ENCODE measurements around the gene DIS3L2.

DIS3L2 gene

DNA sequence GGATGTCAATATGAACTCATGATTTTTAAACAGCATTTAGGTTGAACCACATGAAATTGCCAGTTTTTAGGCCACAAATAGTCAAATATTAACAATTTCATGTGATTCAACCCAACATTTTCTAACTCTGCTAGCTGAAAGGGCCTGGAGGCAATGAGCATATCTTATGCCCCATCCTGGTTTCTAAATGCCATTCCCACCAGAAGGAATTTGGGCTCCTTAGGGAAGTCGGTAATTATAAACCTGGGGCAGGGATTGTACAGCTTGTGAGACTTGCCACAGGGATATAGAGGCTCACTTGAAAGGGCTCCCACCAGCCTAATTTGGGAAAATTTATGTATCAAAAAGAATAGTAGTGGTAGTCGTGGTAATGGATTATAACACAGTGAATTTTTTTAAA is 238.7 kb downstream of the DIS3L2 start:
- DNase-seq, result no peak

DNA sequence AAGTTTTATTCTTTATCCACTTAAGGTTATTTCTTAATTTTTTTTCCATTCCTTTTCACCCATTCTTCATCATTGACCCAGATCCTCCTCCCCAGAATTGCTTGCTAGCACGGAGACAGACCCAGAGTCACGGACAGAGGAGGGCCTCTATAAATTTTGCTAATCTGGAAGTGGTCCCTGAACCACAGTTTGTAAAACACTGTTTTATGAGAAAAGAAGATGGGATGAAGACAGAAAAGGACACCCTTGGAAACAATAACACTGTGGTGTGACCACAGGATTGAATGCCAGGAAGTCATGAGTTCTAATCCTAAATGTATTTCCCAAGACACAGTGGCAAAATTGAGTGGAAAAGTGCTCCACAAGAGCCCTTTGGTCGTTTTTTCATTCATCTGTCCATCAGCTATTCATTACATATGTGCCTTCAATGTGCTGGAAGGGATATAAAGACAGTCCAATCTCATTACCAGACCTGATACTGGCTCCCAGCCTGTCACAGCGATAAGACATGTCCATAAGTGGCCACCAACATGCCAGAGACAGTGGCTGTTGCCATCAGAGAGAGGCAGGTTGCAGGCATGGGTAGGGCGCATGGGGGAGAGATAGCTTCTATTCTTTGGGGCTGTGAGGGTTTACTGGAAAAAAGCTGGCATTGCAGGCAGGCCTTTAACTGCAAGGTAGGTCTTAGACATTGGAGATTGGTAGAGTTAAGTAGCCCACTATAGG is 241.8 kb downstream of the DIS3L2 start:
- DNase-seq, result no peak

DNA sequence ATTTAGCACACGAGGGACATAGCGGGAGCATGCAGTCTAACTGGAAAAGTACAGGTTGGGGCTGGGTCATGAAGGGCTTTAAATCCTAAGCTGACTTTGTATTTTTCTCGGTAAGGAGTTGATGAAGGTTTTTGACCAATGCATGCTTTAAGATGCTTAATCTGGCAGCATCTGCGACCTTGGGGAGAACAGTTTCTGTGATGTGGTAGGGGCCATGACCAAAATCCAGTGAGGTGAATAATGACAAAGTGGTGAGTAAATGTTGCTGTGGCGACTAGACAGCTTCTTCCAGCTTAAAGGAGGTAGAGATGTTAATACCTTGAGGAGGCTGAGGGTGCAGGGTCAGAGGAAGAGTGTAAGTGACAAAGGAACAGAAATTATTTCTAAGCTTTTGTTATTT is 242.4 kb downstream of the DIS3L2 start:
- DNase-seq, result no peak

DNA sequence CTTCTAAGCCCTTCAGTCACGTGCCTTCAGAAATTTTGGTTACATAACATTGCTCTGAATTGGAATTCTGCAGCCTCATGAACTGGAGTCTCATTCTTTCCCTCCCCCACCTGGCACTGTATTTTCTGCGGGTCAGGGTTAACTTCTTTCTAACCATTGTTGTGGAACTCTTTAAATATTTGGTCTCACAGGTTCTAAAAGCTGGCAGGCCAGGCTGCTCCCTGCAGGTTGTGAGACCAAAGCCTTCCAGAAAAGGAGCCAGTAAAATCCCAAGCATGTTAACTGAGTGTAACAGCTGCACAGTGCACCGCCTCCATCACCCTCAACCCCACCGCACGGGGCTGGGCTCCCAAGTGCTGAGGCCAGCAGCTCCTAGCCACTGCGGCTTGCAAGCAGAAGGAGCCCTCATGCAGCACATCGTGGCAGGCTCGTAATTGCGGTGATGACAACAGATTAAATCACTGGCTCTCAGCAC is 243.0 kb downstream of the DIS3L2 start:
- DNase-seq, result no peak

DNA sequence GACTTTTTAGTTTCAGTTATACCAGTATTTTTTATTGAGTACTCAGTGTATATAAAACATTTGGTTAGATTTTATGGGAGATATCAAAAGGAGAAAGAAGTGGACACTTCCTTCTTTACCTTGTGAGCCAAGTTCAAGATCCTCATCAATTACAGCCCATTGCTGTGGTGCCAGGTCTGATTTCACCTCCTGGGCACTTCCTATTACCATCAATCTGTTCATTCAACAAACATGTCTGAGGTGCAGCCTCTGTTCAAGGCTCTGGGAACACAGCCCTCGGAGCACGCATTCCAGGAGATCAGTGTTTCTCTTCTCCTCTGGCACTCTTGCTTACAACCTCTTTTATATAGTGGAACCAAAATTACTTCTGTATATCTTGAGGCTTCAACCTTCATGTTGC is 245.7 kb downstream of the DIS3L2 start:
- DNase-seq, result no peak

DNA sequence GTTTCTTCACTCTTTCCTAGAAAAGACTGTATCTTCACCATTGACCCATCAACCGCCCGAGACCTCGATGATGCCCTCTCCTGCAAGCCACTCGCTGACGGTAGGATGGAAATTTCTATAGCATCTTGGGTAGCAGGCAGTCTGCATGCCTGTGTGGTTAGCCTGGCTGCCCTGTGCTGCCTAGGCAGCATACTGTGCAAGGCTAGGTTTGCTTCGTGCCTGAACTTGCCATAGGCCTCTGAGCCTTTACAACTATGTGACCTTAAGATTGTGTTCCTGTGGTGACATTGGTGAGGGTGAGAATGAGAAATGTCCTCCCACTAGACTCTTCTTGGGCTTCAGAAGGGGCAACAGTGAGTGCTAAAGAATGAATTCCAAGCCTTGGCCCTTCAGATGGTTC is 248.8 kb downstream of the DIS3L2 start:
- no peak for DNase-seq

DNA sequence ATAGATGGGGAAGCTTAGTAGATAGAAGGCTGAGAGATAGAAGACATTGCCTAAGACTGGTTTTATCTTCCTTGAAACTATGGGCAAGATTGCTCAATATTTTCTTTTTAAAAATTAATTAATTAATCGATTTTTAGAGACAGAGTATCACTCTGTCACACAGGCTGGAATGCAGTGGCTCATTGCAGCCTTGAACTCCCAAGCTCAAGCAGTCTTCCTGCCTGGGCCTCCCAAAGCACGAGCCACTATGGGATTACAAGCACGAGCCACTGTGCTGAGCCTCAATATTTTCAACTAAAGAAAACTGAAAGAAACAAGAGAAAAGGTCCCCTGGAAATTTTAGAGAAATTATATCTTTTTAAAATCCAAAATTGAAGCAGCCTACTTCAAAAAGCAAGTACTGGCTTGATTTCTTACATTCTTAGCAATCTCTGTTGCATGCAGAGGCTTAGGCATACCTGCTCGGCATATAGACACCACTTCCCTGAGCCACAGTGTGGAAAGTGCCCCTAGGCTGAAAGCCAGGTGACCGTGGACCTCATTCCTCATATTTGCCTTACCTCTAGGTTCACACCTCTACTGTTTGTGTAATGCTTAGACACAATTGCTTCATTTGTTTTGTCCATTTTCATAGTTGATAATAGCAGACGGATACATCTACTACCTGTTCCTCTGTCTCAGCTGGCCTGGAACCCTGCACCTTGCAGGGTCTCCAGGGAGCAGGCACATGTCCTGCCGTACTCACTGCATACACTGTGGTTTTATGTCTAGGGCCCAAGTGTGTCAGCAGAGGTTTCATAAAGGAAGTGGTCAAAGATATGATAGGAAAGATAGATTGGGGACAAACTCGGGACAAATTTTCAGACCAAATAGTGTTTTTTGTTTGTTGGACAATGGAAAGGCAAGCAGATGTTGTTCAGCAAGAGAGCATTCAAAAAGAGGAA is 250.5 kb downstream of the DIS3L2 start:
- no peak for DNase-seq

DNA sequence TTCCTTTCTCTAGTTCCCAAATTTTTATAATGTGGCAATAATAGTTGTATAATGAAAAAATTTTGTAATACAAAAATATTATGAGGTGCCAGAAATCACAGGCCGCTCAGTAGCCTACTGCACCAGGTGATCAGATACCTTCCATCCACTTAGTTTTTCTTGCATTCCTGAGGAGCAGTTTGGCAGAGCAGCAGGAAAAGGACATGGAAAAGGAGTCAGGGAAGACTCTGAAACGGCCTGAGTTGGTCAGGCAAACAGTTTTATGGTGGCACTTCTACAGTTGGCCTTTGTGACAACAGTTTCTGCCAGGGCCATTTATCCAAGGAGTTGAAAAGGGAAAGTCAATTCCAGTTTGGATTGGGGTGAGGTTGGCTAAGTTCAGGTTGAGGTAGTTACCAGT is 251.7 kb downstream of the DIS3L2 start:
- no peak for DNase-seq

DNA sequence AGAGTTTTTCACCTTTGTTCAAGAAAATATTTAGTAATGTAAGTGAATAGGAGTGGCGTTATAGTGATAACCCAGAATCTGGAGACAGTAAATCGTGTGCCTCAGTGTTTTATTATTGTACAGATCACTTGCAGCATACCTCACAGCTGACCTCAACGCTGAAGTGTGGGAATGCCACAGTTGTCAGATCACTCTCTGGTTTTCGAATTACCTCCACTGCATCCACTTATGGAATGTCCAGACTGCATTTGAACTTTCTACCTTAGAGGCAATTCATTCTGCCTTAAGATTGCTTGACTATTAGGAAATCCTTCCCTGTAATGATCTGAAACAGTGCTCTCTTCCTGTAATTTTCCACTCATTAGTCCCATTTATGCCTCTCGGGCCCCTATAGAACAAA is 252.5 kb downstream of the DIS3L2 start:
- no peak for DNase-seq

DNA sequence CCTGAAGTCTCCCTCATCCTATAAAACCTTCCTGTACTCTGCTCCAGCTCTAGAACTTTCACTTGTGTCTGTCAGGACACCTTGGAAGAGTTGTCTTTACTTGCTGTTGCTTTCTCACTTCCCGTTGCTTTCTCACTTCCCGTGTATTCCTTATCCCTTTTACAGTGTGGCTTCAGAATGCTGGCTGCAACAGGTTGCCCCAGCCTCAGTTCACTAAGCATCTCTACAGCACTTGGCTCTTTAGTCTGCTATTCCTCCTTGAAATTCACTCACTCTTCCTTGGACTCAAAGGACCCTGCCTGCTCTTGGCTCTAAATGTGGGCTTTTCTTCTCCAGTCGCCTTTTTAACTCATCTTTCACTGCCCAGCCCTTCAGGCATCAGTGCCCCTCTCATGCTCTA is 254.5 kb downstream of the DIS3L2 start:
- DNase-seq, result no peak

DNA sequence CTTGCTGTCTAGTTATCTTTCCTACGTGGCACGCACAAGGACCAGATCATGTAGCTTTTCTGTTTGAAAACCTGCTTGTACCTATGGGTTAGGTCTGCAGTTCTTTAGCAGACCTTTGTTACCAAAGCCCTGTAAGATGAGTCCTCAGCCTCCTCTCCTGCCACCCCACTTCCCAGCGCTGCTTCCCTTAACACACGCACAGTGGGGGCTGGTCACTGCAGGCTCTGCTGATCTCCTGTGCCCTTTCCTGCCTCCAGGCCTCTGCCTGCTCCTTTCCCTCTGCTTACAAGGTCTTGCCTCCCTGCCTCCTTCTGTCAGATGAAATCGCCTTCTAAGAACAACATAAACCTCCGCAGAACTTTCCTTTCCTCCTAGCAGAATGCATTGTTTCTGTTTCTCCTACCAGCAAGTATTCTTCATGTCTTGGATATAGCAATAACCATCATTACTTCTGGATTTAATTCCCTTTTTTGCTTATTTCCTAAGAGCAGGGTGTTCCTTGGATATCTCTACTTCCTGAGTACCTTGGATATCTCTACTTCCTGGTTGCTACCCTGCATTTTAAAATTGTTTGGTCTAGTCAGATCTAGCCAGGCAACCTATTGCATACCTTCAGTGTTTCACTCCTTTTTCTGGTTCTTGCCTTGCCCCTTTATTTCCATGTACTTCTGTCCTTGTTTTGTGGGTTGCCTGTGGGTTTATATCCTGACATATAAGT is 257.4 kb downstream of the DIS3L2 start:
- no peak for DNase-seq

DNA sequence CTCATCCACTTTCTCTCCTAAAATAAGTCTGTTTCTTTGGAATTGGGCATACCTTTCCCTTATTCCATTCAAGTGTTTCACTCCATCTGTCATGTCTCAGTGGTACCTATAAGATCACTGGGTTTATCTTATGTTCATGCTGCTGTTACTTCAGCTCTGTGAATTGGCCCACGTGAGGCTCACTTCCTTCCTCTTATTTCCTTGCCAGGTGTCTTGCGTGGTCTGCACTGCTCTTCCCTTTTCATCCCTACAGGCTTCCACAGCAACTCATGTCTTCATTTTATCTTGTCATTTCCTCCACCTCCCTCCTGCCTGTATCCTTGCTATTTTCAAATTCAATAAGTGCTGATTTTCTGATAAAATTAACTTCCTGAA is 258.0 kb downstream of the DIS3L2 start:
- no peak for DNase-seq

DNA sequence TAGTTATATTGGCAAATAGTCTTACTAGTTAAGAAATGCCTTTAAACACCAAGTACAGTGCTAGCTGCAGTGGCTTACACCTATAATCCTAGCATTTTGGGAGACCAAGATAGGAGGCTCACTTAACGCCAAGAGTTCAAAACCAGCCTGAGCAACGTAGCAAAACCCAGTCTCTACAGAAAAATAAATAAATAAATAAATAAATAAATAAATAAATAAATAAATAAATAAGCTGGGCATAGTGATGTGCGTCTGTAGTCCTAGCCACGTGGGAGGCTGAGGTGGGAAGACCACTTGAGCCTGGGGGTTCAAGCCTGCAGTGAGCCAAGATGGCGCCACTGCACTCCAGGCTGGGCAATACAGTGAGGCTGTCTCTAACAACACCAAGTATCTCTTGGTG is 258.4 kb downstream of the DIS3L2 start:
- DNase-seq, result no peak

DNA sequence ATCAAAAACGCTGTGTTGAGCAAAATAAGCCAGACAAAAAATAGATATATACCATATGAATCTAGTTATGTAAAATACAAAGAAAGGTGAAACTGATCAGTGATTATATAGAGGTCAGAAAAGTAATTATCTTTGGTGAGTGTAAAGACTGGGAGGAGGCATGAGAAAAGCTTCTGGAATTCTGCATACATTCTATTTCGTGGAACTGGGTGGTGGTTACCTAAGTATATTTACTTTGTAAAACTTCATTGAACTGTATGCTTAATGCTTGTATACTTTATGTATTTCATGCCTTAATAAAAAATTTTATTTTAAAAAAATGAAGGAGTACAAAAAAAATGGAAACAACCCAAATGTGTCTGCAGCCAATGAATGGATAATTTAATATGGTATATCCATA is 263.9 kb downstream of the DIS3L2 start:
- no peak for DNase-seq

DNA sequence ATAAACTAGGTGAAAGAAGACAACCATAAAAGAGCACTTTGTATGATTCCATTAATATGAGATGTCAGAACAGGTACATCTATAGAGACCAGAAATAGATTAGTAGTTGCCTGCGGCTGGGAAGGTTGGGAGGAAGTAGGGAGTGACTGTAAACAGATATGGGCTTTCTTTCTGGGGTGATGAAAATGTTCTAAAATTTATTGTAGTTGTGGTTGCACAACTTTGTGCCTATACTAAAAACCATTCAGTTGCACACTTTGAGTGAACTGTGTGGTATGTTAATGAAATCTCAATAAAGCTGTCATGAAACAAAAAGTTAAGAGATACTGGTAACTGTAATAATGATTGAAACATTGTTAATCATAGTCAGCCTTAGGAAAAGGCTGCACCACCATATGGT is 264.4 kb downstream of the DIS3L2 start:
- no peak for DNase-seq

DNA sequence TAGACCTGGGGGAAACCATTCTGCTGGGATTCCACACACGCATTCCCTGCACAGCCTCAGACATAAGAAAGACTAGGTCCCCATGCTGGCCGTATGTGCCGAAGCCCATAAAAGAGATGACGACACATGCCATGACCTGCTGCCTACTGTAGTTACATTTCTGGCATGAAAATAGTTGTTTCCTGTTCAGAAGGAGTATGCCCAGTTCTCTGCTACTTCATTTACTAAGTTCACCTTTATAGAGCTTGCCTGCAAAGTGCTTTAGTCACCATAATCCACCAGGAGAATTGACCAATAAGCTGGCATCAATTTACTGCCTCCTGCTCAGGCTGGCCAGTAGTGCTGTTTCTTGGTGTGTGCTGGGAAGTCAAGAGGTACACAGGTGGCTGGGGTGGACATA is 266.8 kb downstream of the DIS3L2 start:
- DNase-seq, result no peak

DNA sequence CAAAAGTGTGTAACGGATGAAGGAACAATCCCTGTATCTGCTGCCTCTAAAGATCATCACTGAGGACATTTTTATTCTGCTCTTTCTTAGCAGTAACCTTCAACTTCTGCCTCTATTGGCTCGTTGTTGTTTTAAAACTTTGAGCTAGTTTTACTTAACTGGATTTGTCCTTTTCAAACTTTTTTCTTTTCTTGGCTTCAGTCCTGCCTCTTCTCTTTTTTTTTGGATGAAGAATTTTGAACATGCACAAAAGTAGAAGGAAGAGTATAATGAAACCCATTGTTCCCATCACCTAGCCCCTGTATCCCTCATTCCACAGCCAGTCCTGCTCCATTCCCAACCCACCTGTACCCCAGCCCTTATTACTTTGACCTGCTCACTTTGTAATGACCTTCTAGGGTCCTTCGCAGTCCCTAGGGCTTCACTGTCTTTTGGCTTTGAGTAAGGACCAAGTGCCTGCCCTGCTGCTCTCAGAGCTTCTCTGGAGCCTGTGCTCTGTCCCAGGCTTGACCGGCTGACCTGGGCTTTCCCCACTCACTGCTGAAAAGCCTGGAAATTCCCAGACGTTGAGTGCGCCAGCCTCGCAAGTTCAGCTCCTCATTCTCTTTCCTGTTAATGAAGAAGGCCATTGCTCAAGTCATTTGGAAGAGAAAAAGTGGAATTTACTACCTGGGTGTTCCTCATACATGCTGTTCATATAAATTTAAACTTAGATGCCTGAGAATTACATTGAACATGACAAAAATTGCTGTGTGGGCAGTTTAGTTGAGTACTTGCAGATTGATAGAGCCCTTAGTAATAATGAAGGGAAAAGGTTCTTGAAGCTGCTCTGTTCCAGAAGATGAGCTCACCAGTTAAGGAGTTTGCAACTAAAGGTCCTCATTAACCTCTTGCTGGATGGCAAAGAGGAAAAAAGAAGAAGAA is 267.7 kb downstream of the DIS3L2 start:
- DNase-seq, result no peak

DNA sequence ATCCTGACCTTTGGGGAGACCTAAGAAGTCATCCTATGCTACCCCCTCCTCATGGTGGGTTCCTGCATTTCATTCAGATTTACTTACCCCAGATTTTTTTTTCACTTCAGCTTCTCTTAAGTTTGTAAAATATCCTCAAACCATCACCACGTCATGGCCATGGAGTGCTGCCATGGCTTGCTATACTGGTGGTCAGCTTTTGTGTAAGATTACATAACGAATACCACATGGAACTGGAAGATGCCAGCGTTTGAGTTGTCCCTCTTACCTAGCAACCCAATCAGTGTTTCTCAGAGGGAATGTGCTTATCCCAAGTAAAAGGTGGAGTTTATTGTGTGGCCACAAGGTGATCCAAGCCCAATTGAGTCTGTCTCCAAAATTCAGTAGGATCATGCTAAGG is 268.4 kb downstream of the DIS3L2 start:
- DNase-seq, result no peak

DNA sequence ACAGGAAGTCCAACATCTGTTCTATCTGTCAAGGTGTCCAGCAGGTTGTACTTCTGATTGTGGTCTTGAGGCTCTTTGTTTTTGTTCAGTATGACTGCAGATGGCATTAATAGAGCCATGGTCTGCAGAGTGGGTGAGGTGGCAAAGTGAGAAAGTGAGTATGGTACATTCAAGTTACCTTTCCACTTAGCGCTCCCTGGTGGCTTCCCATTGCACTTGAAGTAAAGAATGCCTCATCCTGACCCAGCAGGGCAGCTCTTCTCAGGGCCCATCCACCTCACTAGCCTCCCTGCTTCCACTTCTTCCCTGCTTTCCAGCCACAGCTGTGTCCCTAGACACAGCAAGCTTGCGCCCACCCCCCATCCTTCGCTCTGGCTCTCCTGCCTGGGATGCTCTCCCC is 269.0 kb downstream of the DIS3L2 start:
- DNase-seq, result no peak

DNA sequence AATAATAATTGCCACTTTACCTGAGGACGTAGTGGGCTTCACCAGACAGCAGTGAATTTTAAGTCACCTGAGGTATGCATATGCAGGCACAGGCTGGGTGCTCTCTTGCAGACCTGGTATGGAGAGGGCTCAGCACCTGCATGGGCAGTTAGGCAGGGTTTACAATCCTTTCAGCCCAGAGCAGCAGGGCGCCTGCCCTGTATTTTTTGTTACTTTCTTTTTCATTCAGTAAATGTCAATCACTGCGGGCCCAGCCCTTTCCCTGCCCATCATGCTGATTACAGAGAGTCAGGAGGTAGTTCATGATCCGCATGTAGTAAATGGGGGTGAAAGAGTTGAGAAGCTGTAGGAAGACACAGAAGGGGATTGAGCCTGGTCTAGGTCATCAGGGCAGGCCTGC is 270.0 kb downstream of the DIS3L2 start:
- DNase-seq, result no peak

DNA sequence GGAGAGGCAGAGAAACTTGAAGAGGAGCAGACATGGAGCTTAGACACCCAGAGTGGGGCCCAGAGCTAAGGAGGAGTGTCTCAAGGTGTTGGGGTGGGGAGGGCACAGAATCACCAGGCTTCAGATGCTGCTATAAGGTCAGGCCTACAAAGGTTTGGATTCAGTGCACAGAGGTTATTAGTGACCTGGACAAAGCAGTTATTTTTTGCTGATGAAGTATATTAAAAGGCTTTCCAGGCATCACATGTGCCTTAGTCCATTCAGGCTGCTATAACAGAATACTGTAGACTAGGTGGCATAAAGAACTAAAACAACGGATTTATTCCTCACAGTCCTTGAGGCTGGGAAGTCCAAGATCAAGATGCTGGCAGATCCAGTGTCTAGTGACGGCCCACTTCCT is 271.4 kb downstream of the DIS3L2 start:
- no peak for DNase-seq

DNA sequence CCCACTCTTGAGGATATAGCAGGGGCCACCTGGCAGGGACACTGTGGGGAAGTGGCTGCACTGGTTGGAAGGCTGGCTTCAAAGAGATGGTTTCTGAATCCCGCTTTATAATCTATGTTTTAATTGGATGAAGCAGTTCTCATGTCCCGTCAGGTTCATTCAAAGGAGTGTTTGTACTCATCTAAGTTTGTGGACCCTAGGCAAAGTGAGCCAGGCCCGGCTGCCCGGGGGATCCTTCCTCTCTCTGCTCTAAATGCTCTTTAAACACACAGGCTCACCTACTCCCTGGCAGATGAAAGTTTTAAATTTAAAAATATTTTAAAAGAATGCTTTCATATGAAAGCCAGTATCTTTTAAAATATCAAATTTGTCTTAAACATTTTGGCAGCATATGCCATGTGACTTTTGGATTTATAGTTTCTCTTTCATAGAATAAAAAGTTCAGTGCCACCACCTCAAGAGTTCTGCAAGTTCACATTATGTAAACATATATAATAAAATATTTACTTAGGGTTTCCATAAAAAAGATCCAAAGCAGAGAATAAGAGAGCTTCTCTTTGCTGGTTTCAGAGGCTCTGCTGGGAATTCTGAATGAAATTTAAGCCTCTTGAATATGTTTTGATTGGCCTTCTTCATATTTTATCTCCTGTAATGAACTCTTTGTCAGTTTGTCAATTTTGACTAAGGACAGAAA is 273.6 kb downstream of the DIS3L2 start:
- DNase-seq, result no peak
